GM13976 (cell line): ENCODE measurements around the gene CRYBB2.
"Not testable (repeated sequence)": the region's sequence is repeated elsewhere in the genome, so short reads cannot be mapped to it uniquely, and the experiment has no call there.

Experiments
- DNase-seq: peaks from one replicate; pipeline ENCODE4 v3.0.0; 2012; ENCODE audit warnings: low spot score
- in situ Hi-C: fragments of 300-500 bp; cut with MboI; formaldehyde crosslinking; loops from one replicate; pipeline ENCODE4 v1.12.0; 2022; ENCODE audit warnings: low sequenced_read_pairs, mixed read lengths, inconsistent platforms; ENCODE audit not compliant: unreplicated experiment
- TF ChIP-seq, protein P1 (sequence below): IDR thresholded peaks from 2 replicates; pipeline ENCODE4 v1.5.1; 2012; ENCODE audit warnings: borderline replicate concordance, mild to moderate bottlenecking; ENCODE audit not compliant: insufficient read depth; ENCODE audit errors: extremely low read depth, missing control alignments, control extremely low read depth

The CRYBB2 gene

GRCh38 chr22:25176799-25177198 lies 42.6 kb upstream of the CRYBB2 start:
- TF ChIP-seq, protein P1, sequence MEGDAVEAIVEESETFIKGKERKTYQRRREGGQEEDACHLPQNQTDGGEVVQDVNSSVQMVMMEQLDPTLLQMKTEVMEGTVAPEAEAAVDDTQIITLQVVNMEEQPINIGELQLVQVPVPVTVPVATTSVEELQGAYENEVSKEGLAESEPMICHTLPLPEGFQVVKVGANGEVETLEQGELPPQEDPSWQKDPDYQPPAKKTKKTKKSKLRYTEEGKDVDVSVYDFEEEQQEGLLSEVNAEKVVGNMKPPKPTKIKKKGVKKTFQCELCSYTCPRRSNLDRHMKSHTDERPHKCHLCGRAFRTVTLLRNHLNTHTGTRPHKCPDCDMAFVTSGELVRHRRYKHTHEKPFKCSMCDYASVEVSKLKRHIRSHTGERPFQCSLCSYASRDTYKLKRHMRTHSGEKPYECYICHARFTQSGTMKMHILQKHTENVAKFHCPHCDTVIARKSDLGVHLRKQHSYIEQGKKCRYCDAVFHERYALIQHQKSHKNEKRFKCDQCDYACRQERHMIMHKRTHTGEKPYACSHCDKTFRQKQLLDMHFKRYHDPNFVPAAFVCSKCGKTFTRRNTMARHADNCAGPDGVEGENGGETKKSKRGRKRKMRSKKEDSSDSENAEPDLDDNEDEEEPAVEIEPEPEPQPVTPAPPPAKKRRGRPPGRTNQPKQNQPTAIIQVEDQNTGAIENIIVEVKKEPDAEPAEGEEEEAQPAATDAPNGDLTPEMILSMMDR: no peak
- DNase-seq: no peak
- in situ Hi-C loops: no loop called here

- TF ChIP-seq, protein P1: no peak
- in situ Hi-C loops: no loop called here
- no peak for DNase-seq
These were observed 42.2 kb upstream of the CRYBB2 start for GRCh38 chr22:25177226-25177625.

DNA sequence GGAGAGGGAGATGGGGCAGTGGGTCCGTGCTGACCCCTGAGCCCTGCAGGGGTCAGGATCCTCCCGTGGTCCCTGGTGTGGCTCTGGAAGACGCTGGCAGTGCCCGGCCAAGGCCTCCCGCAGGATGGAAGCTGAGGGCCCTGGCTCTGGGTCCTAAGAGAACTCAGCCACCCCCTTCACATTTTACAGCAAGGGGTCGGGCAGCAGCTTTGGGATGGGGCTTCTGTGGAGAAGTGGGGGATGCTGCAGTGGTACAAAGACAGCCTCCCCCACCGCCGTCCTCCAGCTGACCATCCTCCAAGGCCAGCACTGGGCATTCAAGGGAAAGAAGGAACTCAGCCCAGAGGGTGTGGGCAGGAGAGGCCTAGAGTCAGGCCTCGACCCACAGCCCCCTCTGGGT lies 41.5 kb upstream of the CRYBB2 start:
- TF ChIP-seq, protein P1: no peak
- in situ Hi-C loops: no loop called here

DNA sequence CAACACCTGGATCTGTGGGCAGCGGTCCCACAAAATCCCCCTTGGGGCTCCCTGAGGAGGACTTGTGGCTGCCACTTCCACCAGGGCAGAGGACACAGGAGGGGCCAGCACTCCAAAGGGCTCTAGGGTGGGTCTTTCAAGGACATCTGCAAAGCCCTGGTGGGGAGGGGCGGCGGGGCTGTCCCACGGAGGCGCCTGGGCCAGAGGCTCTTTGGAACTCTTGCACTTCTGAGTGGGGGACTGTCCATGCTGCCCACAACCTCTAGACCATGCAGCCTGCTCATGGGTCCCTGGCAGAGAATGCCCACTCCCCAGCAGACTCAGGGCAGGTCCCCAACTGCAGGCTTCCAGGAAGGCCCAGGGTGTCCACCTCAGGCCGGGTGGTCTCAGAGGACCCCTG lies 41.1 kb upstream of the CRYBB2 start:
- DNase-seq, in situ Hi-C loops: not testable (repeated sequence)

More for the DNA sequence above, 41.5 kb upstream of the CRYBB2 start:
- DNase-seq: no peak

DNA sequence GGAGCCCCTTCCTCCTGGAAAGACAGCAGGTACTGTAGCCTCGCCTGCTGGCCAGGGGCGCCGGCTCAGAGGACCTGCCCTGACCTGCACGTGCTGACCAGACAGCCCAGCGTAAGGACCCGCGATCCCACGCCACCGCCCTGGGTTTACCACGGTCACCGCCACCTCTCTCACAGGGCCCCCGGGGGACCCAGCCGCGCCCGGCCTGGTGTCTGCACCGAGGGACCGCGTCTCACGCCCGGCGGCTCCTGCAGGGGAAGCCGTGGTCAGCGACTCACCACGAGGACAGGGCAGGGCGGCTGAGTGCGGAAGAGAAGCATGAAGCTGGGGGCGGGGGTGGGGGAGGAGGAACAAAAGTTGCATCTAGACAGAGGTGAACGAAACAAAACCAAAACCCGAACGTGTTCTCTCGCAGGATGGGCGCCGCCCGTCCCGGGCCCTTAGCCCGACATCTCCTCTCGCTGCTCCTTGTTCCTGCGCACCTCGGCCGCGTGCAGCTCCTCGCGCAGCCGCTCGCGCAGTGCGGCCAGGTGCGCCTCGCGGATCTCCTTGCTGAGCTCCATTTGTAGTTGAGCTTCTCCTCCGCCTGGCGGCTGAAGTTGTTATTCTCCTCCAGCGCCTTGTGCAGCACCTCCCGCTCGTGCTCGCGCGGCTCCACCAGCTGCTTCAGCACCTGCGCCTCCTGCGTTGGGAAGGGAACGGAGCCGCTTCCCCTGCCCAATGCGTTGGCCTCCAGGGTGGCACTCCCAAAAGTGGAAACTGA lies 40.4 kb upstream of the CRYBB2 start:
- DNase-seq, in situ Hi-C loops: not testable (repeated sequence)

DNA sequence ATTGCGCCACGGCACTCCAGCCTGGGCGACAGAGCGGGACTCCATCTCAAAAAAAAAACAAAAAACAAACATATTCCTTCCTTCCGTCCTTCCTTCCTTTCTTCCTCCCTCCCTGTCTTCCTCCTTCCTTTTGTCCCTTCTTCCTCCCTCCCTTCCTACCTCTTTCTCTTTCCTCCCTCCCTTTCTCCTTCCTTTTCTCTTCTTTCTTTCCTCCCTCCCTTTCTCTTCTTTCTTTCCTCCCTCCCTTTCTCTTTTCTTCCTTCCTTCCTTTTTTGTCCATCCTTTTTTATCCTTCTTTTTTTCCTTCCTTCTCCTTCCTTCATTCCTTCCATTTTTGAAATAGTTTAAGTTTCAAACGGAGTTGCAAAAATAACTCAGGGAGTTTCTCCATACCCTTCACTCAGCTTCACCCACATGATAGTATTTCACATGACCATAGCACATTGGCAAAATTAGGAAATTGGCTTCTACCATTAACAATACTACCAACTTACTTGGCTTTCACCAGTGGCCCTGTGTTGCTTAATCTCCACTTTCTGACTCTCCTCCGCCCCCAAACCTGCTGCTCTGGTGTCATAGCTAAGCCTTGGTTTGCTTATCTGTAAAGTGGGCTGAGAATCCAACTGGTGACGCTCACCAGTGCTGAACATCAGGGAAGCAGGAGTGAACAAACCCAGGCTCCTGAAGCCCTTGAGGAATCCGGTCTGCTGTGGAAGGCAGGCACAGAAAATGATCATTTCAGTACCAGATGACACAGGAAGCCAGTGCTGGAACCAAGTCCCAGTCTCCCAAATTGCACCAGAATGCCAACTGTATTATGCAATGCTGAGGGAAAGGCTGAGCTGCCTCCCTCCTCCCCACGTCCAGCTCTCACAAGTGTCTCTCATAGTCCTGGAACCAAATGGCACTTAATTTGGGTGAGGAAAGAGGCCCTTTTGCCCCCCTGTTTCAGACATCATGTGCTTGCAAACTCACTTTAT lies 37.0 kb upstream of the CRYBB2 start:
- in situ Hi-C loops: no loop called here
- TF ChIP-seq, protein P1: no peak
- DNase-seq: no peak

- in situ Hi-C loops: no loop called here
- TF ChIP-seq, protein P1: no peak
These were observed 35.4 kb upstream of the CRYBB2 start for GRCh38 chr22:25183949-25184619.

More at GRCh38 chr22:25183949-25184619, 35.4 kb upstream of the CRYBB2 start:
- DNase-seq: no peak
